ENCODE data around the gene SCAMP1.
A peak's percentile ranks its signal among the peaks of the same experiment; 100 is the strongest.

The SCAMP1 gene

DNA sequence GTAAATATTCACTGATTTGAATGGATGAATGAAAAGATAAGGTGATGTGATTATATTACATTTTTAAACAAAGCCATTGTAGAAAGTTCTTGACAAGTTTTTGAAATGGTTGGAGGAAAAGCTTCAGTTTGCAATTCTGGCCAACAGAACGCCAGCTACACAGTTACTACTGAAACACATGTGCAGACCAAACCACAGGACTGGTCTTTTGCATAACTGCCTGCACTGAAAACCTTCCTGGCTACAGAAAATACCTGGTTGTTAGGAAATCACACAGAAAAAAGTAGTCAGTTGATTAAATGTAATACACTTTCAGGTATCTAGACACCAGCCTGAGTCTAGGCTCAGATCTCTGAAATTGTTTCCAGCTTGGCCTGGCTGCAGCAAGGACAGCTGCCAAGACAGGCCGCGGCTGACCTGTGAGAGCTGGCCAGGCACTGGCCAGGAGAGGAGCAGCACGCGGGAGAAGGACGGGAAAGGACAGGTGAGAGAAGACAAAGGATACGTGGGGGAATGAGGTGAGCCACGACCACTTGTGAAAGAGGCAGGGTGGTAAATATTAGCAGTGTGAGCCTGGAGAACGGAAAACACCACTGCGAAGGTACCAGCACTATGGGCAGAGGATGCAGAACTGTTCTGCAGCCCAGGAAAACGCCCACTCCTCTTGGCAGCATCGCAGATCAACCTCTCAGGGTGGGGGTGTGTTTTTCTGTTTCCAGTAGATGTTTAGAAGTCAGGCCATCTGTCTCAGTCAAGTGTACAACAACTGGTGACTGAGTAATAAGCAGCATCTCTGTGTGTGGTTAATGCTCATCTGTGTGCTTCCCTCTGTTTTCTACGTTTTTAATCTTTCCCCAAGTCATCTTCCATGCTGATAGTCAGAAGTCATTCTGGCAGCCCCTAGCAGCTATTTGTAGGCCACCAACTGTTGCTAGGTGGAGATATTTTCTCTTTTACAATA is 137.4 kb downstream of the SCAMP1 start:
- DNase-seq = peak; percentile 26 to 73

DNA sequence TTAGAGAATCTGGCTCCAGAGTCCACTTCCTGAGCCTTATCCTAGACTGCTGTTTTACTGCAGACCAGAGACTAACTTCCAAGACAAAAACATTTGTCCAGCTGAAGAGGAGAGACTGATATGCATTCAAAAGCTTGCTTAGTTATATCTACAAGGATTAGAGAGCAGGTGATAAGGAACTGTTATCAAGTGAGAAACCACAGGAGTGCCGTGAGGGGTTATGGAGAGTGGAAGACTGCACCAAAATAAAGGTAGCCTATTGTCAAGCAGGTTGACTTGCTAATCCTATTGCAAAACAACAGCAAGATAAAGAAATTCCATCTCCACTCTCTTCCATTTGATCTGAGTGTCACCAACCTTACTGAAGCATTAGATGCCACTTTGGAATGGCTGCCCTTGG is 139.1 kb downstream of the SCAMP1 start:
- no peak for DNase-seq

DNA sequence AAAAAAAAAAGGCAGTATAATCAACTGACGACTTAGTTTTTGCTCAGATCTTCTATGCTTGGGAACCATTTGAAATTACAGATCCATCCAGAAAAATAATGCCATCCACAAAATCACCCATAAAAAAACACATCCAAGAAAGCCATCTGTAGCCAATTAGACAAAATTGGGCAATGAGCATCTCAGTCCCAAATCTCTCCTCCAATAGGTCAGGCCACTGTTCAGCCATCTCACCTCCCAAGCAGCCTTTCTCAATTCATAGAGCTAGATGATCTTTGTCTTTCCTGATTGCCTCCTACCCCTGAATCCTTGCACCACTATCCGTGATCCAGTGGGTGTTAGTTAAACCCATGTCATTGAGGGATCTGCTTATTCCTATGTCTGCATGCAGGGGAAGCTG is 139.6 kb downstream of the SCAMP1 start:
- no peak for DNase-seq

DNA sequence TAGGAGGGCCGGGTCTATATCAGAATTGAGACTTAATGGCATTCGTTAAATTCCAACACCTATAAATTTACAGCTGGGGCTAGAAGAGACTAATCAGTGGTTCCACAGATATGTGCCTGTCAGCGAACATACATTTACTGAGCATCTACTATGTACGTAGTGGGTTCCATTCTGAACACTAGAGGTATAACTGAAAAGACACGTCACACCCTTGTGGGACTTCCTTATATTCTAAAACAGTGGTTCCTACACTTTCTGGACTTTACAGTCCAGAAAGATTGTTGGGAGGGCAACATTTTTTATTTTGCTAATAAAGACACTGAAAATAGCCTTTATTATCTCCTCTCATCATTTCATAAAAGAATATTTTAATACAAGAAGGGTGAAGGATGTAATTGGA is 140.5 kb downstream of the SCAMP1 start:
- DNase-seq = no peak

DNA sequence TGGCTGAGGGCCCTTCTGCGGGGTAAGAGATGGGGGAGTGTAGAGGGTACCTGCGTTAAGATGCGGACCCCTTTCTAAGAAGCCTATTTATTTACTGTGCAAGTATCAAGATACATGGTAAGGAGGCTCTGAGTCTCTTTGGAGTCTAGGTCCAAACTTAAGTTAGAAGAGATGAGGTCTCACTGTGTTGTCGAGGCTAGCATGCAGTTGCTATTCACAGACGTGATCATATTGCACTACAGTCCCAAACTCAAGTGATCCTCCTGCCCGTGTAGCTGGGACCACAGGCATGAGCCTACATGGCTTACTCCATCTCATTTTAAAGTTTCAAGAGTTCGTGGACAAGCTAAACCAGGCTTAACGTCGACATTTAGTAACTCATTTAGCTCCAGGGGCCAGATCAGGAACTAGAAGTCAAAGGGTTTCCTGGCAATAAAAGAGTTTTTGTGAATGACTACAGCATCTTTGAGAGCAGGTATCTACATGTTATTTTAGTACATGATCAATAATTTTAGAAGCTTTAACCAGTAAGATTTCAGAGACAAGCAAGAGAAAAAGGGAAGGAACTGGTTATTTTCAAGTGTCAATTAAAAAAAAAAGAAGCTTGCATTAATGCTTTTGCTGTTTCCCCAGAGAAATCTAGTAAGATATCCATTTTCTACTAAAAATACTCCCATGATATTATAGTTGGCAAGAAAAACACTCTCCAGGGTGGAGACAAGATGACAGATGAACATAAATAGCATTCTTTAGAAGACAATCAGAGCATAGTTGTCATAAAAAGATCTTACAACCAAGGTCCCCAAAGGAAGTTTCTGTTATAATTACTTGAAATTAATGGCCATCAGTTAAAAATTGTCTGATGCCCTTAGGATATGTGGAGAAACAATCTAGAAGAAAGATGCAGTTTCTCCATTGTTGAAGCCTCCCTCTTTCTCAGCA is 141.3 kb downstream of the SCAMP1 start:
- no peak for DNase-seq

DNA sequence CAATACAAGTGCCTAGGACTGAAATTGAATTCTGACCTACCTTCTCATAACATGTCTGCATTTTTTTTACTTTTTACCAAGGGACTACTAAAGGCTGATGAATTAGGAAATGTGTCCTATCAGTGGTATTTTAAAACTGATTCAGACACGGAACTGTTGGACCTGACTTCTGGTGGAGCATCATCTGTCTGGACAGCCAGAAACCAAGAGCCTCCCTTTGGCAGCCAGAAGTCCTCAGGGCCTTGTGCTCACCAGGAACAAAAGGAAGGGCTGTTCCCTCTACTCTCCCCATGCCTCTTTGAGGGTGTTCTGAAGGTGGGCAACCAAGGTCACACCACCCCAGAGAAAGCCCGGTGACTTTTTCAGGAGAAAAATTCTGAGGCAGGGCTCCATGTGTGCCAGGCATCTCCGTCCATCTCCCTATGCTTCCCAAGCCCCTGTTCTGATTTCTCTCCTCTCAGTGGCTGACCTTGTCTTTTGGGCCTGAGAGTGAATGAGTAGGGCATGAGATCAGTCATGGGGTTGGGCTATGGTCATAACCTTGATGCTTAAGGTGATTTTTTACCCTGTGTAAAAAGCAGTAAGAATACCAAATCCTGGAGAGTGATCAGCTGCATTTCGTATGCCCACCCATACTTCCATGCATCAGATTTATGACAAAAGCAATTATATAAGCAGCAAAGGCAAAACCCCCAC is 143.7 kb downstream of the SCAMP1 start:
- no peak for DNase-seq

DNA sequence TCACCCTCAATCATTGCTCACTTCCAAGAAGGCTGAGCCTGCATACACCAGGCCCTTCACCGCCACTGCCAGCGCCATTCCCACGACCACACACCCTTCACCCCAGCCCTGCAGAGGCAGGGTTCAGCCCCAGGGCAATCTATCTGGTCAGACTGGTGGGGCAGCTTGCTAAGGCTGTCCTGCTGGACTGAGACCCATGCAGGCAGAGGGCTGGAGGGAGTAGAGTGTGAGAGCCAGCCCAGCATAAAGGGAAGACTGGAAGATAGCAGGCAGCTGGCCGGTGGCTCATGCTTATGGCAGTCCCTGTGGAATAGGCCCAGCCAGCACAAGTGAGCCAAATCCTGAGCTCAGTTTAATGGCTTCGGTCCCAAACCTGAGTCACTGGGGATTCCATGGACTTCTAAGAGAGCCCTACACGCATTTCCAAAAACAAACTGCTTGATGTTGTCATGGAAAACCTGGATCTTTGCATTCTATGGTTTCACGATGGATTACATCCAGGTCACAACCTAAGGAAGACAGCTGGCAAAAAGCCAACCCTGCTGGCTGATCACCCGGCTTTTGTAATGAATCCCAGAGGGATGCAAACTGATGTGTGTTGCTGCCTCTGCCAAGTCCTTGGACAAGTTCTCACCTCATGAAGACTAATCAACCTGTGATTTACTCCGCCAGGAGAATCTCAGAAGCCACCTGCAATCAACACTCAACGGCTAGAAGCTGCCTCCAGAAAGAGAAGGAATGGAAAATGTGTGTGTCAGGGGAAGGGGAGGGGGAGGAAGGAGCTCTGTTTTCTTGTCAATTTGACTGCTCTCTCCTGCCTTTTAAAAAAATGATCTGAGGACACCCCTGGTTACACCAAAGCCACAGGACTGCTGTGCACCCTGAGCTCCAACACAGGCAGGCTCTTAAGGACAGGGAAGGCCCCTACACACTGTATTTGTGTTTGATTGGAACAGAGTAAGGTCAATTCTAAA is 144.6 kb downstream of the SCAMP1 start:
- peak; percentile 97 to 98 for DNase-seq

DNA sequence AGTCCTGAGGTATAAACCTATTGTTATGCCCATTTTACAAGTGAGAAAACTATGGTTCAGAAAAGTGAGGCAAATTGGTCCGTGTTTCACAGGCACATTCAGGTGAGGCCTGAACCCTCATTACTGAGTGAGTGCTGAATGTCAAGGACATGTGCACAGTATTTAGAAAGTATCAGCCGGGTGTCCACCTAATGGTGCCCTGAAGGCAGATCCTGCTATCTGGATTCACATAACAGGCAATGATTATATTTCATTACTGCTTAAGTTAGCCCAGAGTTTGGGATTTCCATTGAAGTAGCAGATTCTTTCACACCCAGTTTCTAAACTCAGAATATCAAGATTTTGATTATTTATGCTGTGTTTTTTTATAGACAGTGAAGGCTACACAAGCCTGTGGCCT is 145.4 kb downstream of the SCAMP1 start:
- no peak for DNase-seq

DNA sequence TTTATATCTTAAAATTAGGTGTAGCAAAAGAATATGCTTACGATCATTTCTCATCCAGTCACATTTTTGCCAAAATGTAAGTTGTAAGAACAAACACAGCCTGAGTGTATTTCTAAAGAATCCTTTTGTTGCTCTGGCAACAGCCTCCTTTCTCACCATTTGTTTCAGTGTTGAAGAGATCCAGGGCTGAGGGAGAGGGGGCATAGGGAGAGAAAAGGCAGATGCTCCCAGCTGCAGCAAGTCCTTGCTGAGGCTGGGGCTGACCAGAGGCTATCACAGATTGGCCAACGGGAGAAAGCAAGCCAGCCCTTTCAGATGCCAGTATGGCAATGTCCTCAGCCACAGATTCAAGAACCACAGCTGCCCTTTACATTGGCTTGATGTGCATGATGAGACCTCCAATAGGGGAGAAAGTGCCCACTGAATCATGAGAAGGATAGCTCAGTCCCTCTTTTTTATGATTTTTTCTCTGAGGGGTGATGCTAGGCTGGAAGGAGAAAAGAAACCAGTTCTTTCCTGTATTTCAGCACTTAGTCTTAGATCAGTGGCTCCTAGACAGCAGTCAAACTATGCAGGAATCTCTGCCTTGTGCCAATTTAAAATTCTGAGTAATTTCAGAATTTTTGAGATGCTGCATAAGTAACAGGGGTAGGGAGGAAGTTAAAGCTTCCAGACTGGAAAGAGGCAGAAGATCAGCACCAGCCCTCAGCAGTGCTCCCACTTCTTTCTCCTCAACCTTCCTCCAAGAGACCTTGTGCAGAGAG is 146.0 kb downstream of the SCAMP1 start:
- no peak for DNase-seq

DNA sequence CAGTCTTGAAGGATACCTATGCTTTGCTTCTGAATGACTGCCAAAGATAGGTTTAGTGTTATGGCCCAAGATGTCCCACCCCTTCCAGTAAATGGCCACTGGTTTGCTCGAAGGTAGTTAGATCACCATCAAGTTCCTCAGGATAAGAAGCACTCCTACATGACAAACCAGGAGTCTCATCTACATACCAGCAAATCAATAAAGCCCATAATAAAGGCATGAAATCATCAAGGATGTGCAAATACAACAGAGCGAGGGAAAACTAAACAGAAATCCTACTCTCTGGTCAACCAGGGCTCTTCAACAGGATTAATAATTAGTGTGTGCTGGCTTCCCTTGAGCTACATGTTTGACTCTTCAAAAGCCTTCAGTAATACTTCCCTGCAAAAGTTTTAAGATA is 147.1 kb downstream of the SCAMP1 start:
- DNase-seq = no peak

DNA sequence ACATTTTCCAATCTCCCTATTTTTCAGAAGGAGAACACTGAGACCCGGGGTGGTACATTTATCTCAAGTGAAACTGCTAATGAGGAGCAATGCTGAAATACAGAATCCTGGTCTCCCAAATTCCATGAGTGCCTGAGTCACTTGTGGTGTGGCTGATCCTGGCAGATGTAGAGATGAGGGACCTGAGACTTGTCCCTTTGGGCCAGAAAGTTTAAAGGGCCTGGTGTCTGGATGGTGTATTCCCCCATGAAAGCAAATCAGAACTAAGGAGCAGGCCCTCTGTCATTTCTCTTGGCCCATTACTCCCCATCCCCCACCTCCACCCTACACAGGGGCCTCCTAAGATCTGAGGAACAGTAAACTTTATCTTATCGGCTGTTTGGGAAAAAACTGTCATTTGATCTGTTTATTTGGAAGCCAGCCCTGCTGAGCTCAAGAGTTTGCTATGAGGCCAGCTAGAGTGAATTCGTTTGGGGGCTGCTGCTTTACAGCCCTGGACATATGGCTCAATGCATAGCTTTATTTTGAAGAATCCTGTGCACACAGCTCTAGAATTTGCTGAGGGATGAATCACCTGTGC is 147.9 kb downstream of the SCAMP1 start:
- DNase-seq = peak in 1 of 2 experiments; percentile 4

DNA sequence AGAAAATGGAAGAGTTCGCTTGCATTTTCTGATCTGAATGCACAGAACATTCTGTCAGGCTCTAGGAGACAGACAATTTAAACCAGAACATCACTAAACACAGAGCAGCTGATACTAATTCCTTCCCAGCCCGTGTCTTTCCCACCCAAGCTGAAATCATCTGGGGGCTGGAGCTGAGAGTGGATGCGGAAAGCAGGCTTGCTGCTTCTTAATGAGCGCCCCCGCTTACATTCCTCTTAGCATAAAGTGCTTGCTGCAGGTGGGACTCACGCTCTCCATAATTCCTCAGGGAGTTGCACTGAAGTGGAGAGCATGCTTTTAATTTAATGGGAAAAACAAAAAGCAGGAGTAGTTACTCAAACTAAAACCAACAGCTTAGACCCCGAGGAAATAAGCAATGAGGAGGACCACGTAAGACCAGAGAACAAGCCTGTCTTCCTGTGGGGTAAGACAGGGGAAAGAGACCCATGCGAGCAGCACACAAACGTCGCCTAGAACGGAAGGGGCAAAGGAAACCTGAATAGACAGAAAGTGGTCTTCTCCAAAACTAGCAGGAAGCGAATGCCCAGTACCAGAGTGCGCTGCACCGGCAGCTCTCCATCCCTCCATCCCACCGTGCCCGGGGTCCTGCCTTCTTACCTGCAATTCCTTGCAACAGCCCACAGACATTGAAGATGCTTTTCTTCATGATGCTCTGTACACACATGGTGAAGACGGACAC is 148.9 kb downstream of the SCAMP1 start:
- no peak for DNase-seq

DNA sequence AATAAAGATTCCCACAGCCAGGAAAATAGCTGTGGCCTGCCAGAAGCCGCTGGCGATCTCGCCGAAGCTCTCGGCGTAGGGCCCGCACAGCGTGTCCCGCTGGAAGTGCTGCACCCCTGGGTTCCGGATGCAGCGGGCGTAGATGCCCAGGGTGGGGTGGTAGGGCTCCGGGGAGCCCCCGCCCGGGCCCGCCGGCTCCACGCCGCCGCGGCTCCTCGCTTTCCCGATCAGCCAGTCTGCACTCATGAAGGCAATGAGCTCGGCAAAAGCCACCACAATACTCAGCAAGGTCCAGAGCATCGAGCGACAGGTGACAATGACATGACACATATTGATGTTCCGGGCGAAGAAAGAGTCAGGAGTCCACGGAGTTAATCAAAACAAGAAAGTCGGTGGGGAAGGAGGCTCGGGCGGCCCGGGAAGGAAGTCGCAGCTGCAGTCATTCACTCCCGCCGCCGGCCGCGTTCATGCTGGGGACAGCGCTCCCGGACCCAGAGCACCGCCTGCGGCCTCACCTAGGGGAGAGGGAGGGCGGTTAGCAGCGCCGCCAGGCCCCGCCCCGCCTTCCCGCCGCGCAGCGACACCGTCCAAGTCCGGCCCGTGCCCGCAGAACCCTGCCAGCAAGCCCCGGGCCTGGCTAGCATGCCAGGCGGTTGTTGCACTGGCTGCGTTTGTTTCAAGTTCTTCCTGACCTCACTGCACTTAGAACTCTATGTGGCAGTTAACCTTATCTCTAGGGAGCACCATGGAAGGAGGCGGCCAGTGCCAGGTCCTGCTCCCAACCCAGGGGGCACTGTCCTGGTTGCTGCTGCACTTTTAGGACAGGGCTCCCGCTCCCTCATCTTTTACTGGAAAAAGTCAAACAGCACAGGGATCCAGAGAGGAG is 149.7 kb downstream of the SCAMP1 start:
- no peak for DNase-seq

DNA sequence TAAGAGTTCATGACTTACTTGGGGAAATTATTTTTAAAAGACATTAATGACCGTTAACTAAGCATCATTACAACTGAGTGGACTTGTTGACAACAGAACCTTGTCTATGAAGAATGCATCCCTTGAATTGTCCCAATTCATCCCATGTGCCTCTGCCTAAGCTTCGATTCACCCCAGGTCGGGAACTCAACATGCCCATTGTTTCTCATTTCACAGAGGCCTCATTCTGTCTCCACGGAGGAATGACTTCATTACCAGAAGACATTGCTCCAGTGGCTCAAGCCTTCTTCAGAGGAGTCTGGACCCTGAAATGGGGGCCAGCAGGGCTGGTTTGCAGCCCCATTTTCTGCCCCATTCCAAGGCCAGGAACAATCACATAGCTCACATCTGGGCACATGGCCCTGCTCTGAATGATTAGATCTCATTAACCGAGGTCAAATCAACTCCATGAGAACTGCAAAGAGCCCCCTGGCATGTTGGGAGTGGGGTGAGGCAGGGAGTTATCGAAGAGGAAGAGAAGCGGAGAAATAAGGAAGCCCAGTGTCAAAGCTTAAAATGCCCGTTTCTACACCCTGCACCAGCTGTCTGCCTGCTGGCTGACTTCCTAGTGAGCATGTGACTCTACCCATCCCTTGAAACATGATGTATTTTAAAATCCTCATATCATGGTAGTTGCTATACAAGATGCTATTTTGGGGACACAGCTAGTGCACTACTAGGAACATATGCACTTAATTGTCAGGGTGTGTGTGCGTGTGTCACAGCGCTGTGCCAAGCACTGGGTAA is 150.9 kb downstream of the SCAMP1 start:
- DNase-seq = no peak

DNA sequence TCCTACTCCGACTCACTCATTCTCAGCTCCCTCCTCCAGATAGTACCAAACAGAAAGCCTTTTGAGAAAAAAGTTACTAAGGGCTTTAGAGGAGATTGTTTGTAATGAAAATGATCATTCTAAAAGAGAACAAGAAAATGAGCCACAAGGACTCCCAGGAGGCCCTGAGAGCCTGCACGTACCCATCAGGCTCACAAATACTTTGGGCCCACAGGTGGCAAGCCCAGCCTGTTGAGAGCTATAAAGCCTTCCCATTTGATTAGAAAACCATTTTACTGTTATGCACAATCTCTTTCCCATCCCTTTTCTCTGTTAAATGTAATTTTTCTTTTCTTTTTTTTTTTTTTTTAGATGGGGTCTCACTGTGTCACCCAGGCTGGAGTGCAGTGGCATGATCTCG is 152.0 kb downstream of the SCAMP1 start:
- DNase-seq = no peak

DNA sequence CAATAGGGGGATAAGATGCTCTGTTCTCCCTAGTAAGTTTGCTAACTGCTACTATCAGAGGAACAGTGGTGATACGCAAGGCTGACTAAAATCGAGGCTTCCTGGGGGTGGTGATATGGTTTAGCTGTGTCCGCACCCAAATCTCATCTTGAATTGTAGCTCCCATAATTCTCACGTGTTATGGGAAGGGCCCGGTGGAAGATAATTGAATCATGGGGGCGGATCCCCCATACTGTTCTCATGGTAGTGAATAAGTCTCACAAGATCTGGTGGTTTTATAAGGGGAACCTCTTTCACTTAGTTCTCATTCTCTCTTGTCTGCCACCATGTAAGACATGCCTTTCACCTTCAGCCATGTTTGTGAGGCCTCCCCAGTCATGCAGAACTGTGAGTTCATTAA is 153.0 kb downstream of the SCAMP1 start:
- no peak for DNase-seq

DNA sequence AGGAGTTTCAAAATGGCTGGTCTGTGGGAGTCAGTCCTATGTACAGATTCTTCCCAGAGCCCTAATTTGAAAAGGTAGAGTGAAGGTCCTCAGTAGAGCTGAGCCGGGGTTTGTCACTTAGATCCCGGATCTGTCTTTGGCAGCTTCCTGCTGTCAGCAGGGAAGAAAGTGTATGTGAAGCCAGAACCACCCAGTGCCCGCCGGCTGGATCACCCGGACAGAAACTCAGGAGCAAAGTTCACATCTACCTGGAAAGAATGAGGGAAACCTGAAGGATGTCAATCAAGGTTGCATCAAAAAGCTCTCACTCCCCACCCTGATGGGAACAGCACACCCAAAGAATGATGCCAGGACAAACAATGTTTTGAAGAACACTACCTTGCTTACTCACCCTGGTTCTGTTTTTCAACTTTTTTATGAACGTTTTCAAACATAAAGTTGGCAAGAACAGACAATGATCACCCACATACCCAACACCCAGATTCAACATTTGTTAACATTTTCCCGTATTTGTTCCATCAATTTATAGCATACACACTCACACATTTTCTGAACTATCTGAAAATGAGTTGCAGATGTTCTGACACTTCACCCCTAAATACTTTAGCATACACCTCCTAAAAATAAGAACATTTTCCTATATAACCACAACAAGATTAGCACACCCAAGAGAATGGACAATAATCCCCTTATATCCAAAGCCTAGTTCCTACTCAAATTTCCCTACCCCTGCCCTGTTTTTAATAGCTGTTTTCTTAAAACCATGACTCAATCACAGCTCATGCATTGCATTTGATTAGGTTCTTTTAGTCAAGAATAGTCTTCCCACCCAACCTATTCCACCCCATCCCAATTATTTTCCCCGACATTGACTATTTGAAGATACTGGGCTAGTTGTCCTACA is 154.3 kb downstream of the SCAMP1 start:
- no peak for DNase-seq

Measured in NCI-H446 (cell line).